ENCODE results near the gene PIM1. TPM values are rescaled to one million over a fixed set of nuclear protein-coding genes. Genes with fewer than 3 reads are reported as not detected.

The PIM1 gene
- polyA plus RNA-seq (4.1 and 8.7 TPM in 2 replicates), polyA minus RNA-seq (11.5 and 13.6 TPM in 2 replicates)

DNA sequence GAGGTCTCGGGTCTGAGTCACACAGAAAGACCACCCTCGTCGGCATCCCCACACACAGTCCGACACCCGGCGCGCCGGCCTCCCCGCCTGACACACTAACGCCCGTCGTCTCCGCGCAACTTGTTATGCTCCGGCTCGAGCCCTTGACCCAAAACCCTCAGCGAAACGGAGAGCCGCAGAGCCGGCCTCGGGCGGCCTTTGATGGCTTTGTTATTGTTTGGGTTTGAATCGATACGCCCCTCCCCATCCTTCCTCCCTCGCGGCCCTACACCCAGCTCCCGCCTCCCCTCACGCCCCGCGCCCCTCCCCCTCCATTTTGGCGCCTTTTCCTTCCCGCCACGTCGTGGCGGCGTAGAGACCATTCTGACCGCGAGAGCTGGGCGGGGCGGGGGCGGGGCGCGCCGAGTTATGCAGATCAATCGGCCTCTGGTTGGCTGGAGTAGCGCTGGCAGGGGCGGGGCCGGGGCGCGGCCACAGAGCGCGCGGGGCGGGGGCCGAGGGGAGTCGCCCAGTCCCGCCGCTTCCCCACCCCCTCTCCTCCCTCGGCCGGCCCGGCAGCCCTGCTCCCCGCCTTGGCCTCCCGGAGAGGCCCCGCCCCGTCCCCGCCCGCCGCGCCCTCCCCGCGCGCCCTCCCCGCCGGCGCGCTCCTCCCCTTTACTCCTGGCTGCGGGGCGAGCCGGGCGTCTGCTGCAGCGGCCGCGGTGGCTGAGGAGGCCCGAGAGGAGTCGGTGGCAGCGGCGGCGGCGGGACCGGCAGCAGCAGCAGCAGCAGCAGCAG, at the start of gene PIM1:
TSS of gene PIM1 (plus strand) at position 657 of the 777 bp plus-strand sequence. CDS start 424 bp downstream, outside the sequence.
- Histone ChIP-seq H3K9me2 (ENCODE audit: insufficient read depth, low read length) (no peaks in the 10 kb centered on the region), H3K27me3 (ENCODE audit: insufficient read depth, low read depth, low read length) (peaks cover 4% of the 10 kb centered on the region), H3K9me3 (ENCODE audit: low read length) (no peaks in the 10 kb centered on the region), H4K20me1 (ENCODE audit: insufficient read depth) (no peaks in the 10 kb centered on the region), H2AFZ (ENCODE audit: low read depth, low read length) (peak within 1 kb of the TSS; percentile 94), H3K4me2 (ENCODE audit: low read length) (peak within 1 kb of the TSS; percentile 94), H3K9ac (ENCODE audit: low read length) (peak within 1 kb of the TSS; percentile 88), H3K4me3 (ENCODE audit: low read length) (peak within 1 kb of the TSS; percentile 78), H3F3A (ENCODE audit: insufficient read depth, low read length, poor library complexity, severe bottlenecking) (peaks cover 3% of the 10 kb centered on the region), H3K36me3 (ENCODE audit: insufficient read depth, low read length) (no peaks in the 10 kb centered on the region), H3K79me2 (replicated peaks; ENCODE audit: insufficient read depth, low read length) (peaks cover 15% of the 10 kb centered on the region), H3K27ac (ENCODE audit: low read length) (peak within 1 kb of the TSS; percentile 78)
- TF ChIP-seq, protein P1, sequence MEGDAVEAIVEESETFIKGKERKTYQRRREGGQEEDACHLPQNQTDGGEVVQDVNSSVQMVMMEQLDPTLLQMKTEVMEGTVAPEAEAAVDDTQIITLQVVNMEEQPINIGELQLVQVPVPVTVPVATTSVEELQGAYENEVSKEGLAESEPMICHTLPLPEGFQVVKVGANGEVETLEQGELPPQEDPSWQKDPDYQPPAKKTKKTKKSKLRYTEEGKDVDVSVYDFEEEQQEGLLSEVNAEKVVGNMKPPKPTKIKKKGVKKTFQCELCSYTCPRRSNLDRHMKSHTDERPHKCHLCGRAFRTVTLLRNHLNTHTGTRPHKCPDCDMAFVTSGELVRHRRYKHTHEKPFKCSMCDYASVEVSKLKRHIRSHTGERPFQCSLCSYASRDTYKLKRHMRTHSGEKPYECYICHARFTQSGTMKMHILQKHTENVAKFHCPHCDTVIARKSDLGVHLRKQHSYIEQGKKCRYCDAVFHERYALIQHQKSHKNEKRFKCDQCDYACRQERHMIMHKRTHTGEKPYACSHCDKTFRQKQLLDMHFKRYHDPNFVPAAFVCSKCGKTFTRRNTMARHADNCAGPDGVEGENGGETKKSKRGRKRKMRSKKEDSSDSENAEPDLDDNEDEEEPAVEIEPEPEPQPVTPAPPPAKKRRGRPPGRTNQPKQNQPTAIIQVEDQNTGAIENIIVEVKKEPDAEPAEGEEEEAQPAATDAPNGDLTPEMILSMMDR (IDR thresholded peaks at IDR 0.05; ENCODE audit: poor library complexity, severe bottlenecking), result no peak
- TF ChIP-seq EZH2 (IDR thresholded peaks at IDR 0.05; ENCODE audit: borderline replicate concordance, insufficient read depth, low read length, poor library complexity, severe bottlenecking) (no peak), RAD21 (conservative IDR thresholded peaks at IDR 0.05) (no peak), SMC3 (conservative IDR thresholded peaks at IDR 0.05; ENCODE audit: poor library complexity) (no peak), EP300 (conservative IDR thresholded peaks at IDR 0.05; ENCODE audit: poor library complexity, severe bottlenecking) (no peak), MXI1 (conservative IDR thresholded peaks at IDR 0.05; ENCODE audit: poor library complexity, severe bottlenecking) (no peak), POLR2AphosphoS5 (IDR thresholded peaks at IDR 0.05) (peak; percentile 46), TAF1 (IDR thresholded peaks at IDR 0.05; ENCODE audit: low read depth) (peak; percentile 43)
- TF ChIP-seq, protein P2, sequence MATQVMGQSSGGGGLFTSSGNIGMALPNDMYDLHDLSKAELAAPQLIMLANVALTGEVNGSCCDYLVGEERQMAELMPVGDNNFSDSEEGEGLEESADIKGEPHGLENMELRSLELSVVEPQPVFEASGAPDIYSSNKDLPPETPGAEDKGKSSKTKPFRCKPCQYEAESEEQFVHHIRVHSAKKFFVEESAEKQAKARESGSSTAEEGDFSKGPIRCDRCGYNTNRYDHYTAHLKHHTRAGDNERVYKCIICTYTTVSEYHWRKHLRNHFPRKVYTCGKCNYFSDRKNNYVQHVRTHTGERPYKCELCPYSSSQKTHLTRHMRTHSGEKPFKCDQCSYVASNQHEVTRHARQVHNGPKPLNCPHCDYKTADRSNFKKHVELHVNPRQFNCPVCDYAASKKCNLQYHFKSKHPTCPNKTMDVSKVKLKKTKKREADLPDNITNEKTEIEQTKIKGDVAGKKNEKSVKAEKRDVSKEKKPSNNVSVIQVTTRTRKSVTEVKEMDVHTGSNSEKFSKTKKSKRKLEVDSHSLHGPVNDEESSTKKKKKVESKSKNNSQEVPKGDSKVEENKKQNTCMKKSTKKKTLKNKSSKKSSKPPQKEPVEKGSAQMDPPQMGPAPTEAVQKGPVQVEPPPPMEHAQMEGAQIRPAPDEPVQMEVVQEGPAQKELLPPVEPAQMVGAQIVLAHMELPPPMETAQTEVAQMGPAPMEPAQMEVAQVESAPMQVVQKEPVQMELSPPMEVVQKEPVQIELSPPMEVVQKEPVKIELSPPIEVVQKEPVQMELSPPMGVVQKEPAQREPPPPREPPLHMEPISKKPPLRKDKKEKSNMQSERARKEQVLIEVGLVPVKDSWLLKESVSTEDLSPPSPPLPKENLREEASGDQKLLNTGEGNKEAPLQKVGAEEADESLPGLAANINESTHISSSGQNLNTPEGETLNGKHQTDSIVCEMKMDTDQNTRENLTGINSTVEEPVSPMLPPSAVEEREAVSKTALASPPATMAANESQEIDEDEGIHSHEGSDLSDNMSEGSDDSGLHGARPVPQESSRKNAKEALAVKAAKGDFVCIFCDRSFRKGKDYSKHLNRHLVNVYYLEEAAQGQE (IDR thresholded peaks at IDR 0.05; ENCODE audit: borderline replicate concordance), result peak; percentile 22

GRCh38 chr6:37121556-37121955, 48.4 kb upstream of the PIM1 start:
- TF ChIP-seq MXI1 (conservative IDR thresholded peaks at IDR 0.05; ENCODE audit: poor library complexity, severe bottlenecking) (no peak), TAF1 (IDR thresholded peaks at IDR 0.05; ENCODE audit: low read depth) (no peak), SMC3 (conservative IDR thresholded peaks at IDR 0.05; ENCODE audit: poor library complexity) (no peak), RAD21 (conservative IDR thresholded peaks at IDR 0.05) (no peak), POLR2AphosphoS5 (IDR thresholded peaks at IDR 0.05) (no peak), EP300 (conservative IDR thresholded peaks at IDR 0.05; ENCODE audit: poor library complexity, severe bottlenecking) (no peak), EZH2 (IDR thresholded peaks at IDR 0.05; ENCODE audit: borderline replicate concordance, insufficient read depth, low read length, poor library complexity, severe bottlenecking) (no peak)
- TF ChIP-seq, protein P1 (IDR thresholded peaks at IDR 0.05; ENCODE audit: poor library complexity, severe bottlenecking), result no peak
- TF ChIP-seq, protein P2 (IDR thresholded peaks at IDR 0.05; ENCODE audit: borderline replicate concordance), result no peak
- H3K4me2 ChIP-seq (ENCODE audit: low read length), result no peak overlapping the region

More at GRCh38 chr6:37121556-37121955, 48.4 kb upstream of the PIM1 start:
- Histone ChIP-seq H3K36me3 (ENCODE audit: insufficient read depth, low read length) (no peaks in the 10 kb centered on the region), H3K4me3 (ENCODE audit: low read length) (no peak overlapping the region), H3K9me3 (ENCODE audit: low read length) (no peaks in the 10 kb centered on the region), H2AFZ (ENCODE audit: low read depth, low read length) (no peak overlapping the region), H3K79me2 (replicated peaks; ENCODE audit: insufficient read depth, low read length) (no peaks in the 10 kb centered on the region), H4K20me1 (ENCODE audit: insufficient read depth) (no peaks in the 10 kb centered on the region), H3K9ac (ENCODE audit: low read length) (no peak overlapping the region), H3F3A (ENCODE audit: insufficient read depth, low read length, poor library complexity, severe bottlenecking) (no peaks in the 10 kb centered on the region), H3K27ac (ENCODE audit: low read length) (no peak overlapping the region), H3K9me2 (ENCODE audit: insufficient read depth, low read length) (no peaks in the 10 kb centered on the region), H3K27me3 (ENCODE audit: insufficient read depth, low read depth, low read length) (no peaks in the 10 kb centered on the region)
